Mammary epithelial cell (primary cell): ENCODE measurements around the gene IQGAP3.

Experiments used
- CTCF ChIP-seq, 2 donors: IDR thresholded peaks in 1 of 2; conservative IDR thresholded peaks in 1 of 2; 2 replicates each; pipeline ENCODE4 v1.5.1; 2011 to 2012; ENCODE audit warnings: inconsistent platforms in 2 of 2, low read length in 2 of 2, mild to moderate bottlenecking in 2 of 2, control low read depth in 1 of 2, low read depth in 1 of 2; ENCODE audit not compliant: insufficient read depth in 1 of 2; ENCODE audit errors: extremely low read depth in 1 of 2
- EZH2 ChIP-seq: IDR thresholded peaks from 2 replicates; pipeline ENCODE4 v1.6.1; 2012; ENCODE audit warnings: low read length, inconsistent platforms, borderline replicate concordance

GRCh38 chr1:156530006-156530405, 42.4 kb downstream of the IQGAP3 start:
- TF ChIP-seq EZH2 (no peak), CTCF (conservative IDR thresholded peaks at IDR 0.05 in 1 of 2, IDR thresholded peaks at IDR 0.05 in 1 of 2; ENCODE audit: extremely low read depth in 1 of 2, insufficient read depth in 1 of 2, low read depth in 1 of 2, low read length in 2 of 2) (no peak)
